ENCODE results near the gene USHBP1. TPM values are rescaled to one million over a fixed set of nuclear protein-coding genes. Genes with fewer than 3 reads are reported as not detected.

Gene USHBP1
- total and polyA plus RNA-seq, 10 of the 15 experiments (the other 5 are each of a cell fraction or from before 2014, with no cell fraction given): 0.05 to 0.96 (median 0.22) TPM; not detected in 2

- TF ChIP-seq ELK1 (IDR thresholded peaks at IDR 0.05; ENCODE audit: low read depth, low read length): no peak
Measured at GRCh38 chr19:17300992-17301619, 36.6 kb upstream of the USHBP1 start (continued).

GRCh38 chr19:17296976-17297375, 32.4 kb upstream of the USHBP1 start:
- in situ Hi-C loops (cut with MboI): no loop called here

More at GRCh38 chr19:17296976-17297375, 32.4 kb upstream of the USHBP1 start:
- Histone ChIP-seq H3K4me2 (ENCODE audit: control insufficient read depth, insufficient read depth) (no peak overlapping the region), H3K4me1 (ENCODE audit: control insufficient read depth, insufficient read depth, low read length) (peaks cover 5% of the 10 kb centered on the region), H3K4me3 (no peak overlapping the region), H4K20me1 (ENCODE audit: control insufficient read depth, insufficient read depth) (no peaks in the 10 kb centered on the region), H3K79me2 (ENCODE audit: control insufficient read depth, insufficient read depth, low read length) (no peaks in the 10 kb centered on the region; the same call in 1 of the 2 replicates), H3K27me3 (replicated peaks in 1 of 2; ENCODE audit: control insufficient read depth in 2 of 2, insufficient read depth in 2 of 2, low read length in 1 of 2) (no peaks in the 10 kb centered on the region), H3K36me3 (ENCODE audit: control insufficient read depth in 2 of 2, insufficient read depth in 2 of 2, low read length in 1 of 2) (no peaks in the 10 kb centered on the region), H2AFZ (ENCODE audit: control insufficient read depth, low read depth, low read length) (no peak overlapping the region), H3K9me3 (replicated peaks; ENCODE audit: control insufficient read depth, insufficient read depth, low read length) (no peaks in the 10 kb centered on the region; the same call in 1 of the 3 replicates), H3K27ac (ENCODE audit: control insufficient read depth, insufficient read depth) (no peak overlapping the region), H3K9ac (ENCODE audit: control insufficient read depth, insufficient read depth, low read length) (no peak overlapping the region)
- no peak for TF ChIP-seq CBX5 (IDR thresholded peaks at IDR 0.05; ENCODE audit: low read depth)
- no peak for TF ChIP-seq ZNF207 (IDR thresholded peaks at IDR 0.05; ENCODE audit: borderline replicate concordance)
- TF ChIP-seq SIN3A (IDR thresholded peaks at IDR 0.05; ENCODE audit: low read depth, low read length): no peak
- TF ChIP-seq EGR1 (IDR thresholded peaks at IDR 0.05; ENCODE audit: borderline replicate concordance in 1 of 2, low read depth in 2 of 2, low read length in 2 of 2): no peak
- ChIA-PET CTCF (interaction anchor here (0.6 to 1.8 kb wide), 2 partner anchors 8 to 70 kb away, joined by 3 to 8 read pairs; partner anchors contain the start of gene MRPL34), POLR2A (interaction anchor here (0.6 to 0.8 kb wide), 2 partner anchors 12 to 50 kb away, joined by 3 read pairs; partner anchors contain the start of gene DDA1), RAD21 (ENCODE audit: unreplicated experiment) (interaction anchor here (0.8 to 1.1 kb wide), 2 partner anchors 8 to 12 kb away, joined by 3 to 4 read pairs; partner anchors contain the start of genes DDA1 and MRPL34), SMC1A (ENCODE audit: uncharacterized antibody, unreplicated experiment) (interaction anchor here (0.8 kb wide), 1 partner anchor 94 kb away, joined by 3 read pairs; no protein-coding TSS in a partner anchor)
- no TSS peak for BruUV-seq (replicated peaks)
- intact Hi-C loops (cut with micrococcal nuclease; ENCODE audit: unreplicated experiment): no loop called here
- ATAC-seq: no peak
- FAIRE-seq: no peak
- no peak for DNase-seq (ENCODE audit: low read depth, low spot score)
- WGBS (ENCODE audit: insufficient coverage, insufficient replicate concordance, low lambda C conversion rate, missing lambda C conversion rate): 85% methylated on average over 6 of the region's 6 CpGs

Measured in GM12878 (cell line).